Activated T-cell treated with anti-CD3 and anti-CD28 coated beads for 24 hours (primary cell): ENCODE data around the gene RPL29.

Experiments used
- DNase-seq: peaks from one replicate; pipeline ENCODE4 v3.0.0-alpha.2; 2020; ENCODE audit warnings: low read depth

Gene RPL29

GRCh38 chr3:51963951-51964451, 31.7 kb downstream of the RPL29 start:
- no peak for DNase-seq

GRCh38 chr3:51962854-51963530, 32.7 kb downstream of the RPL29 start:
- no peak for DNase-seq

GRCh38 chr3:51961602-51962569, 33.8 kb downstream of the RPL29 start:
- no peak for DNase-seq

GRCh38 chr3:51961011-51961410, 34.7 kb downstream of the RPL29 start:
- no peak for DNase-seq

GRCh38 chr3:51960386-51960785, 35.3 kb downstream of the RPL29 start:
- DNase-seq: no peak

- no peak for DNase-seq
Measured at GRCh38 chr3:51959651-51960050, 36.0 kb downstream of the RPL29 start.

- DNase-seq: no peak
Measured at GRCh38 chr3:51958603-51959521, 36.8 kb downstream of the RPL29 start.

GRCh38 chr3:51957520-51958205, 38.0 kb downstream of the RPL29 start:
- no peak for DNase-seq

GRCh38 chr3:51955893-51956770, 39.6 kb downstream of the RPL29 start:
- DNase-seq: peak; percentile 30

- no peak for DNase-seq
Measured at GRCh38 chr3:51955175-51955892, 40.4 kb downstream of the RPL29 start, which contains the start of gene GPR62. GPR62 (plus strand) TSS chr3:51955381; CDS start chr3:51955653, 272 bp downstream.

GRCh38 chr3:51954713-51955112, 41.0 kb downstream of the RPL29 start:
- no peak for DNase-seq

GRCh38 chr3:51954105-51954504, 41.6 kb downstream of the RPL29 start:
- DNase-seq: no peak

GRCh38 chr3:51953445-51953844, 42.2 kb downstream of the RPL29 start:
- no peak for DNase-seq

GRCh38 chr3:51950899-51951298, 44.8 kb downstream of the RPL29 start:
- no peak for DNase-seq

- no peak for DNase-seq
Measured at GRCh38 chr3:51949121-51949520, 46.6 kb downstream of the RPL29 start.

GRCh38 chr3:51948016-51948580, 47.6 kb downstream of the RPL29 start:
- no peak for DNase-seq

GRCh38 chr3:51947215-51947900, 48.3 kb downstream of the RPL29 start:
- DNase-seq: no peak

- DNase-seq: no peak
Measured at GRCh38 chr3:51946796-51947195, 48.9 kb downstream of the RPL29 start.
